Body of pancreas (tissue), 4 donors: ENCODE results near the gene SART3.

Source experiments
- POLR2A ChIP-seq, 3 donors: fragments of 450-650 bp; IDR thresholded peaks; one replicate each; pipeline ENCODE4 v1.6.1; 2016; ENCODE audit warnings: antibody characterized with exemption in 3 of 3, mild to moderate bottlenecking in 2 of 3
- TF ChIP-seq, protein P1 (sequence below), 7 experiments: fragments of 450-650 bp in 4 of 7; fragments of 200-600 bp in 3 of 7; sonication (generic) in 3 of 7; IDR thresholded peaks; one replicate each; pipeline ENCODE4 v1.5.1; 2016 to 2019; ENCODE audit warnings: antibody characterized with exemption in 7 of 7

GRCh38 chr12:108482717-108483212 lies 78.2 kb downstream of the SART3 start:
- TF ChIP-seq, protein P1, sequence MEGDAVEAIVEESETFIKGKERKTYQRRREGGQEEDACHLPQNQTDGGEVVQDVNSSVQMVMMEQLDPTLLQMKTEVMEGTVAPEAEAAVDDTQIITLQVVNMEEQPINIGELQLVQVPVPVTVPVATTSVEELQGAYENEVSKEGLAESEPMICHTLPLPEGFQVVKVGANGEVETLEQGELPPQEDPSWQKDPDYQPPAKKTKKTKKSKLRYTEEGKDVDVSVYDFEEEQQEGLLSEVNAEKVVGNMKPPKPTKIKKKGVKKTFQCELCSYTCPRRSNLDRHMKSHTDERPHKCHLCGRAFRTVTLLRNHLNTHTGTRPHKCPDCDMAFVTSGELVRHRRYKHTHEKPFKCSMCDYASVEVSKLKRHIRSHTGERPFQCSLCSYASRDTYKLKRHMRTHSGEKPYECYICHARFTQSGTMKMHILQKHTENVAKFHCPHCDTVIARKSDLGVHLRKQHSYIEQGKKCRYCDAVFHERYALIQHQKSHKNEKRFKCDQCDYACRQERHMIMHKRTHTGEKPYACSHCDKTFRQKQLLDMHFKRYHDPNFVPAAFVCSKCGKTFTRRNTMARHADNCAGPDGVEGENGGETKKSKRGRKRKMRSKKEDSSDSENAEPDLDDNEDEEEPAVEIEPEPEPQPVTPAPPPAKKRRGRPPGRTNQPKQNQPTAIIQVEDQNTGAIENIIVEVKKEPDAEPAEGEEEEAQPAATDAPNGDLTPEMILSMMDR (IDR thresholded peaks at IDR 0.05): no peak
- no peak for TF ChIP-seq POLR2A (IDR thresholded peaks at IDR 0.05)
